Measurements from ENCODE around the gene ZNF512B. TPM values are rescaled to one million over a fixed set of nuclear protein-coding genes. Genes with fewer than 3 reads are reported as not detected.
"Not testable (repeated sequence)": the region's sequence is repeated elsewhere in the genome, so short reads cannot be mapped to it uniquely, and the experiment has no call there.

The ZNF512B gene
- total RNA-seq, 2 donors from 2014 or later, result 13.9 to 21.3 TPM

DNA sequence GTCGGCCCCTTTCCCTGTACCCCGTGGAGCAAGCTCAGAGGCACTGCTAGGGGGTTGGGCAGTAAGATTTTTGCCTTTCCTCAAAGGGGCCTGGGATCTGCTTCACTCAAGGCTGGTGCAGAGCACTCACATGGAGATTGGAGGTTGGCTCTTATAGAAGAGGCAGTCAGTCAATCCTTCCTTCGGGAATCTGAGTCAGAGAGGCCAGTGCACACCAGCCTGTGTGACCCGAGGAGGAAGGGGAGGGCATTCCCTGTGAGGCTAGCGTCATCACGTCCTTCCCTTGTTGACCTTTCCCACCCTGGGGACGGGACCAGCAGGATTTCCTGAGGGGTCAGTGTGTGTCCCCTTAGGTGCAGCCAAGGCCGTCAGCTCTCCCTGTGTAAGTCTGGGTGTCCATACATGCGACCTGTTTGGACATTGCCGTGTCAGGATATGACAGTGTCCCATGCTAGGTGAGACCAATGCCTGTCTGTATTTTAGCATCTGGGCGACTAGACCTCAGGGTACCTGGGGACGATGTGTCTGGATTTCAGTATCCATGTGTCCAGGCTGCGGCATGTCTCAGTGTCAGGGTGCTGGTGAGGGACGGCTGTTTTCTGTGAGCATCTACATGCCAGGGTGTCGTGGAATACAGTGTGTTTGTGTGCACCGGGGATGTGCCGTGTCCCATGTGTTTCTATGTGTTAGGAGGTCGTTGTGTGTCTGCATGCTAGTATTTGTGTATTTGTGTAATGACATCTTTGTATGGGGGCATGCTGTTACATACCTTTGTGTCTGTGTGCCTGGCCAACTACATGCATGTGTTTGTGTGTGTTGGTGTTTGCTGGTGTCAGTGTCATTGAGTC lies 2.8 kb upstream of the ZNF512B start:
- ATAC-seq (replicated peaks), result no peak
- Mint-ChIP-seq H3K4me1 (peaks cover 27% of the 10 kb centered on the region), H3K36me3 (ENCODE audit: low read depth) (peaks cover 38% of the 10 kb centered on the region), H3K27me3 (no peaks in the 10 kb centered on the region), H3K4me3 (no peak overlapping the region), H3K9me3 (no peaks in the 10 kb centered on the region), H3K27ac (no peak overlapping the region)

DNA sequence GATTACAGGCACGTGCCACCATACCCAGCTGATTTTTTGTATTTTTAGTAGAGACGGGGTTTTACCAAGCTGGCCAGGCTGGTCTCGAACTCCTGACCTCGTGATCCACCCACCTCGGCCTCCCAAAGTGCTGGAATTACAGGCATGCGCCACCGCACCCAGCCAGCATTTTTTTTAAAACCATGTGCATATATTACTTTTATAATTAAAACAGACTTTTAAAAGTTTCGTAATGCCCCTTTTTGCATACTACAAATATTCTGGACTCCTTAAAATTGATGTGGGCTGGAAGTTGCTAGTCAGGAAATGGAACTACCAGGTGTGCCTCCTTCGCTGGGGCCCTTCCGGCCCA lies 2.2 kb upstream of the ZNF512B start:
- peaks cover 33% of the 10 kb centered on the region for H3K36me3 Mint-ChIP-seq (ENCODE audit: low read depth)
- H3K4me1 Mint-ChIP-seq, result peaks cover 21% of the 10 kb centered on the region
- H3K9me3 Mint-ChIP-seq; H3K4me3 Mint-ChIP-seq; H3K27ac Mint-ChIP-seq; H3K27me3 Mint-ChIP-seq; ATAC-seq (replicated peaks): not testable (repeated sequence)

DNA sequence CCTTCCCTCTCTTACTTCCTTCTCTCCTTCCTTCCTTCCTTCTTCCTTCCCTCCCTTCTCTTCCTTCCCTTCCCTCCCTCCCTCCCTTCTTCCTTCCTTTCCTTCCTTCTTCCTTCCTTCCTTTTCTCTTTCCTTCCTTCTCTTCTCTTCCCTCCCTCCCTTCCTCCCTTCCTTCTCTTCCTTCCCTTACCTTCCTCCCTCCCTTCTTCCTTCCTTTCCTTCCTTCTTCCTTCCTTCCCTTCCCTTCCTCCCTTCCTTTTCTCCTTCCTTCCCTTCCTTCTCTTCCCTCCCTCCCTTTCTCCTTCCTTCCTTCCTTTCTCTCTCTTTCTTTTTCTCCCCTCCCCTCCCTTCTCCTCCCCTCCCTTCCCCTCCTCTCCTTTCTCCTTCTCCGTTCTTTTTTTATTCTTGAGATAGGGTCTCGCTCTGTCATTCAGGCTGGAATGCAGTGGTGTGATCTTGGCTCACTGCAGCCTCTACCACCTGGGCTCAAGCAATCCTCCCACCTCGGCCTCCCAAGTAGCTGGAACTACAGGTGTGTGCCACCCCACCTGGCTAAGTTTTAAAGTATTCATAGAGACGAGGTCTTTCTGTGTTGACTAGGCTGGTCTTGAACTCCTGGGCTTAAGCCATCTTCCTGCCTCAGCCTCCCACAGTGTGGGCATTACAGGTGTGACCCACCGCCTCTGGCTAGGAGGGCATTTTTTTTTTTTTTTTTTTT lies 1.1 kb upstream of the ZNF512B start:
- H3K27ac Mint-ChIP-seq, result no peak overlapping the region
- peaks cover 32% of the 10 kb centered on the region for H3K36me3 Mint-ChIP-seq (ENCODE audit: low read depth)

DNA sequence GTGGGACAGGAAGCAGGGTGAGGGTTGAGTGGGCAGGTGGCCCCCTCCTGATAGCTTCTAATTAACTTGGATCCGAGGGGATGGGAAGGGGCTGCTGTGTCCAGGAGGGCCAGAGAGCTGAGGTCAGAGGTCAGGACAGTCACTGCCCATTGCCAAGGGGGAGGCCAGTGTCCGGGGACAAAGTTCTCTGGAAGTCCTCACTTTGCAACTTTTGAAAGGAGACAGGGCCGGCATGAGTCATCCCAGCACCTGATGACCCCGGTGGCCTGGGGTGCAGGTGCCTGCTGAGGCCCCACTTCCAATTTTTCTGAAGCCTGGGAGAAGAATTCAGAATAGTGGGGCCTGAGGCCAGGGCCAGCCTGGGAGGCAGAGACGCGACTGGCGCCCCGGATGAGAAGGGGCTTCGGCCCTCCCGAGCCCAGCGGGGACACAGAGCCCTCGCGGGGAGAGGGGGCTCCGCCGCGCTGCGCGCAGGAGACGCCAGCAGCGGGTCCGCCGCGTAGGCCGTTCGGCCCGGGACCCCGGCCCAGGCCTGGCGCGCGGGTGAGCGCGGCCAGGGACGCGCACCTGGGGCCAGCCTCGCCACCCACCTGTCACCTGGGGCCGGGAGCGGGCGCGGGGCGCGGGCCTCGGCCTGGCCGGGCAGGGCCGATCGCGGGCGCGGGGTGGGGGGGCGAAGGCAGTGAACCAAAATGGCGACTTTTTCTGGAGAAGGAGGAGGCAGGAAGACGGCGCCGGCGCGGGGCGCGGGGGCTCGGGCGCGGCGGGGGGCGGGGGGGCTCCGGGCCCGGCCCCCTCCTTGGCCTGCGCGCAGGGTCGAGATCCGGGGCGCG lies 586 bp downstream of the ZNF512B start:
- Mint-ChIP-seq H3K4me3 (peak overlapping the region; percentile 81), H3K27me3 (no peaks in the 10 kb centered on the region), H3K4me1 (peaks cover 10% of the 10 kb centered on the region), H3K9me3 (no peaks in the 10 kb centered on the region), H3K36me3 (ENCODE audit: low read depth) (peaks cover 20% of the 10 kb centered on the region), H3K27ac (peak overlapping the region; percentile 89)
- peak; percentile 43 for ATAC-seq (replicated peaks)

More for the DNA sequence above, 1.1 kb upstream of the ZNF512B start:
- H3K9me3 Mint-ChIP-seq, result no peaks in the 10 kb centered on the region
- H3K27me3 Mint-ChIP-seq, result no peaks in the 10 kb centered on the region
- peak overlapping the region; percentile 40 for H3K4me3 Mint-ChIP-seq
- H3K4me1 Mint-ChIP-seq, result peaks cover 11% of the 10 kb centered on the region
- no peak for ATAC-seq (replicated peaks)

DNA sequence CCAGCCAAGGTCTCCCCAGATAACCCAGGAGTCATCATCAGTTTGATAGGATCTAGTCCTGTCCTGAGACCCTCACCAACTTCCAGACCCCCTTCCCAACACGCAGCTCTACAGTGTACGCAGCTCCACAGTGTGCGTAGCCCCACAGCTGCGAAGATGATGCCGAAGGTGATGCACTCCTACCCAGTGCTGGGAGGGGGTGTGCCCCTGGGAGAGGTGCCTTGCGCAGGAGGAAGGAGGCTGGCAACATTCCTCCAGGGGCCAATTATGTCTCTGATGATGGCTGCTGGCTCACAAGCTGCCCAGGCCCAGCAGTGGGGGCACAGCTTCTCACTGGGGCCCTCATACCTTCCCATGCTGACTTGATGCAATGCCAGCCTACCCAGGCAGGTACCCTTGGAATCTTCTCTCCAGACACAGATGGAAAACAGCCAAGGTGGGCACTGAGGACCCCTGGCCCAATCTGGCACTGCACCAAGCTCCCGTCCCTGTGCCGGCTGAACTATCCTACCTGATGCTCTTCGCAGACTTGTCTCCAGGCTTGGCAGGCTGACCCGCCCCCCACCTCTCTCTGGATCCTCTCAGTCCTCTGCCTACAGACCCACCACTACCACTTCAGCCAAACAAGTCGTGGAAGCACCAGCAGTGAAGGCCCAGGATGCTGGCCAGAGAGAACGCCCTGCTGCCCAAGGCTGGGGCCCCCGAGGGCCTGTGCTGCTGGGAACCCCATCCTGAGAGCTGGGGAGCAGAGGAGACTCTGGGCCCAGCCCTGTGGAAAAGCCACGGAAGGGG lies 1.4 kb downstream of the ZNF512B start:
- Mint-ChIP-seq H3K27me3 (no peaks in the 10 kb centered on the region), H3K4me3 (peak overlapping the region; percentile 81), H3K9me3 (no peaks in the 10 kb centered on the region), H3K4me1 (peaks cover 2% of the 10 kb centered on the region), H3K36me3 (ENCODE audit: low read depth) (peaks cover 12% of the 10 kb centered on the region), H3K27ac (peak overlapping the region; percentile 89)
- ATAC-seq (replicated peaks), result no peak

DNA sequence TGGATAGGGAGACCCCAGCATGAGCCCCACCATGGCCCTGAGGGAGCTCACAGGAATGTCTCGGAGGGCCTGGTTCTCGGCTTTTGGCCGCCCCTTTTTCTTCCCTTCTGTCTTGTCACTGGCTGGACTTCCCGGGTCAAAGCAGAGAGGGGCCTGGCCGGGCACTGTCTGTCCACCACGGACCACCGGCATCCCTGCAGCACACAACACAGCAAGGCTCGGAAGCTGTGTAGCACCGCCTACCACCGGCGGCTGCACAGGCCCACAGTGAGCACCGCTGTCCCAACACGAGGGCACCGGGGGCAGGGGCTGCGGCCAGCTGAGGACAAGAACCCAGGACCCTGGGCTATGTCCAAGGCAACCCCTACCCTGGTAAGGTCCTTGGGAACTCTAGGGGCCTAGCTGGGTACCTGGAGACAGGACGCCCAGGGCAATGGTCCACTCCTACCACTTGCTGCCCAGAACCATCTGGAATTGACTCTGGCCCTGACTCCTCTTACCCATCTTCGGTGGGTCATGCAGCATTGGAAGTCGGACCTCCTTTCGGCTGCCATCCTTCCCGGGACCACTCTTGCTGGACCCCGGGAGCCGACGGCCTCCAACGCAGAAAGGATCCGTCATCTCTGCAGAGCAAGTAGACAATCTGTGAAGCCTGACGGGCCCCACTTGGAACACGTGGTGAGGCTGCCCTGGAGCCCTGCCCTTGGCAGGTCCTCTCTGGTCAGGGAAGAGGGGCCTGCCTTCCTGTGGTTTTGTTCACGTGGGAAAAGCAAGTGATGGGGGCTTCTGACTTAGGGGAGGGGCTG lies 2.2 kb downstream of the ZNF512B start:
- Mint-ChIP-seq H3K27ac (no peak overlapping the region), H3K27me3 (no peaks in the 10 kb centered on the region), H3K4me3 (peak overlapping the region; percentile 81), H3K36me3 (ENCODE audit: low read depth) (peaks cover 10% of the 10 kb centered on the region), H3K4me1 (no peaks in the 10 kb centered on the region), H3K9me3 (no peaks in the 10 kb centered on the region)
- ATAC-seq (replicated peaks), result no peak

DNA sequence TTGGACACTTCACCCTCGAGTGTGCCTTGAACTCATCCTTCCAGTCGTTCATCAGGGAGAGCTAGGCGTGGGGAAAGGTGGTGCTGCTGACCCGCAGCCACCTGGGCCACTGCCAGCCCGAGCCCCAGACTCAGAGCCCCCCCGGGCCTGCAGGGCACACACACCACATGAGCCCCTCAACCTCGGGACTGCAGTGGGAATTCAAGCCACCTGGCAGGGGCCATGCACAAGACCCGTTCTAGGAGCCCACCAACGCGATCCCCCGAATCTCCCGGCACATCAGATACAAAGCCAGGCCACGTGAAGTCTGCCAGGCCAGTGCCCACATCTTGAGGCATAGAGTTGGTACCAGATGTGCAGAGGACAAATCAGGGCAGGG lies 2.8 kb downstream of the ZNF512B start:
- Mint-ChIP-seq H3K9me3 (no peaks in the 10 kb centered on the region), H3K4me3 (no peak overlapping the region), H3K36me3 (ENCODE audit: low read depth) (peaks cover 10% of the 10 kb centered on the region), H3K4me1 (no peaks in the 10 kb centered on the region), H3K27ac (no peak overlapping the region), H3K27me3 (no peaks in the 10 kb centered on the region)
- ATAC-seq (replicated peaks), result no peak

DNA sequence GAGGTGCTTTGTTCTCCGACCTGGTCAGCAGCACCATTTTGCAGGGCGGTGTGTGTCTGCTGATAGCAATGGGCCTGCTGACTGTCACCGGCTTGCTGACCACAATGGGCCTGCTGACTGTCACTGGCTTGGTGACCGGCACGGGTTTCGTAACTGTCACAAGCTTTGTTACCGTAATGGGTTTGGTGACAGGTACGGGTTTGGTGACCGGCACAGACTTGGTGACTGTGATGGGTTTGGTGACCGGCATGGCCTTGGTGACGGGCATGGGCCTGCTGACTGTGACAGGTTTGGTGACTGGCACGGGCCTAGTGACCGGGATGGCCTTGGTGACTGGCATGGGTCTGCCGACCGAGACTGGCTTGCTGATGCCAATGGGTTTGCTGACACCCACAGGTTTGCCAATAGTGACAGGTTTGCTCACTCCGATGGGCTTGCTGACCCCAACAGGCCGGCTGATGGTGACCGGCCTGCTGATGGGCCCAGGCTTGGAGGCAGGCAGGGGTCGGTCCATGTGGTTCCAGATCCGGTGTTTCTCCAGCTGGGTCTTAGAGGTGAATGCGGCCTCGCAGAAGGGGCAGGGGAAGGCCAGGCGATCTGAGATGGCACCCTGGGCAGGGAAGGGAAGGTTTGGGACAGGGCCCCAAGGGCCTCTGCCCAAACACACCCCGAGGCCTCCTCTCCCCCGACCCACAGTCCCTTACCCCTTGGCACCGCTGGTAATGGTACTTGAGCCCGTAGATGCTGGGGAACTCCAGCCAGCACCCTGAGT lies 3.4 kb downstream of the ZNF512B start:
- no peaks in the 10 kb centered on the region for H3K4me1 Mint-ChIP-seq
- no peaks in the 10 kb centered on the region for H3K27me3 Mint-ChIP-seq
- peaks cover 10% of the 10 kb centered on the region for H3K36me3 Mint-ChIP-seq (ENCODE audit: low read depth)
- no peak for ATAC-seq (replicated peaks)
- no peak overlapping the region for H3K4me3 Mint-ChIP-seq
- no peaks in the 10 kb centered on the region for H3K9me3 Mint-ChIP-seq
- no peak overlapping the region for H3K27ac Mint-ChIP-seq

DNA sequence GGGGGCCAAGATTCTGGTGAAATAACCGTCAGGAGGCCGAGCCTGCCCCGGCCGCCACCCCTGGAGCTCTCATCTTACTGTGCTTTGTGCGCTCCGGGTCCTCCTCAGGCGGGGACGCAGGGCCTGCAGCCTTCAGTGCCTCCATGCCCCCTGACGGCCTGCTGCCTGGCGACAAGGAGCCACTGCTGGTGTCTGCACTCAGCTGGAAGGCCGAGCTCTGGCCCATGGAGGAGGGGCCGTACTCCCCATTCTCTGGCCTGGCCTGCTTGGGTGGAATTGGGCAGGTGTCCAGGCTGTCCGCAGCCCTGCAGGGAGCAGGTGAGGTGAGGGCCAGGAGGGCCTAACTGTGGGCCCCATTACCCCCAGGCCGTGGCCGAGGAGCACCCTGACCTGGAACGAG lies 5.3 kb downstream of the ZNF512B start:
- Mint-ChIP-seq H3K36me3 (ENCODE audit: low read depth) (peaks cover 10% of the 10 kb centered on the region), H3K27ac (no peak overlapping the region), H3K9me3 (no peaks in the 10 kb centered on the region), H3K4me3 (no peak overlapping the region), H3K27me3 (no peaks in the 10 kb centered on the region), H3K4me1 (no peaks in the 10 kb centered on the region)
- ATAC-seq (replicated peaks), result no peak

DNA sequence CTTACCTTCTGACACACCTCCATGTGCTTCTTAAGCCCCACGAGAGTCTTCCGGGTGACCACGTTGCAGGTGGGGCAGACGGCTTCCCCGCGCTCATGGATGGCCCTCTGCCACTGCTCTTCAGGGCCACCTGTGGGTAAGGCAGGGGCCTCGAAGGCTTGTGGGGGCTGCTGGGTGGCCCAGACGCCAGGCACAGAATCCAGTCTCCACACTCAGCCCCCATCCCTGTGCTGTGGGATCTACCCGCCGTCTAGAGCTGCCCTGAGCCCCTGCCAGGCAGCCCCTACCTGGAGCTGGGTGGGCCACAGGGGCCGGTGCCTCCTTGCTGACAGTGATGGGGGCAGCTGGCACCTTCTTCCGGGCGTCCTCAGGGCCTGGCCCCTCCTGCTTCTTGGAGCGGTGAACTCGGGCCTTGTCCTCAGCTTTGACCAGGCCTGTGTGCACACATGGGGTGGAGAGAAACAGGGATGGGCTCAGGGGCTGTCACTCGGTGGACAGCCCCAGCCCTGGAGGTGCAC lies 5.9 kb downstream of the ZNF512B start:
- no peaks in the 10 kb centered on the region for H3K27me3 Mint-ChIP-seq

DNA sequence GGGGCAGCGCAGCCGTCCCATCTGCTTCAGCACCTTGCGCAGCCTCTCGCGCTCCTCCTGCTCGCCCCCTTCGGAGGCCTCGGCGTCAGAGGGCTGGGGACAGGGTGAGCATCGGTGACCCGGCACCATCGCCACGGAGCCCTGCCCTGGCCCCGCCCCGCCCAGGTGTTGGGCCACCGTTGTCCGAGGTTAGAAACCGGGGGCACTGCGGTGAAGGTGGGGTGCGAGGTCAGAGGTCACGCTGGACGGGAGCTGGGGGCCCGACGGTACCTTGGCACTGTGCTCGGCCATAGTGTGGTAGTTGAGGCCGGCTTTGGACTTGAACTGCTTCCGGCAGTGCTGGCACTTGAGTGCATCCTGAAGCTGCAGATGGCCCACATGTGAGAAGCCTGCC lies 6.4 kb downstream of the ZNF512B start:
- H3K9me3 Mint-ChIP-seq, result no peaks in the 10 kb centered on the region
- H3K4me3 Mint-ChIP-seq, result no peak overlapping the region
- H3K4me1 Mint-ChIP-seq, result no peaks in the 10 kb centered on the region
- H3K27me3 Mint-ChIP-seq, result no peaks in the 10 kb centered on the region
- no peak overlapping the region for H3K27ac Mint-ChIP-seq
- ATAC-seq (replicated peaks), result no peak
- H3K36me3 Mint-ChIP-seq (ENCODE audit: low read depth), result peaks cover 10% of the 10 kb centered on the region

More for the DNA sequence above, 5.9 kb downstream of the ZNF512B start:
- no peak overlapping the region for H3K27ac Mint-ChIP-seq
- no peak for ATAC-seq (replicated peaks)
- no peak overlapping the region for H3K4me3 Mint-ChIP-seq
- peaks cover 10% of the 10 kb centered on the region for H3K36me3 Mint-ChIP-seq (ENCODE audit: low read depth)
- H3K9me3 Mint-ChIP-seq, result no peaks in the 10 kb centered on the region
- no peaks in the 10 kb centered on the region for H3K4me1 Mint-ChIP-seq

DNA sequence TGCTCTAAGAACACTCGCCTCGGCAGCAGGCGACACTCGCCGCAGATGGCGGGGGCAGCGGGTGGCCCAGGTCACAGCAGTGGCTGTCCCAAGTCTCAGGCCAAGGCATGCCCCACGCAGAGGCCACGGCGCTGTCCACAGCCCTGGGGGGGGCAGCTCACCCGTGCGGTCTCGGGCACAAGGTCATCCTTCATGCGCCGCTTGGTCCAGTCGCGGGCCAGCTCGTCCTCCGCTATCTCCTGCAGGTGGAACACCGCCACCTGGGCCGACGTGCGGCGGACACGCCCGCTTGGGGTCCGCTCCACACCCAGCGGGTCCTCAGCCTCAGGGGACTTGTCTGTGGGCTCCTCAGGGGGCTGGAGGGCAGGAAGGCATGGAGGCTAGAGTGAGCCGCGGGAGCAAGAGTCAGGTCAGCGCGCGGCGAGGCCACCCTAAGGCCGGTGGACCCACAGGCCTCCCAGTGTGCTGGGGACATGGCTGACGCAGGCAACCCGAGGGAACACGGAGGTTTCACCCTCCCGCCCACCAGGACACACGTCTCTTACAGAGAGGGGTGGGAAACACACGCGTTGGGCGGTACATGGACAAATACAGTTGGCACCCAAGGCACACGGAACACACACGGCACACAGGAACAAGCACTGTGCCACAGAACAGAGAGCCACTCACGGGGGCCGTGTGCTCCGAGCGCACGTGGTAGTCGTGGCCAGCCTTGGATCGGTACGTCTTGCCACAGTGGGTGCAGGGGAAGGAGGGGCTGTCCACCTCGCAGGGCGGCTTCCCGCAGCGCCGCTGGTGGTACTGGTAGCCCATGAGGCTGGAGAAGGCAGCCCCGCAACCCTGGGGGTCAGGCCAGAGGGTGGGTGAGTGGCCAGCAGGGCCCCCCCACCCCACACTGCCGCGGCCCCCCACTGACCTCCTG lies 7.0 kb downstream of the ZNF512B start:
- H3K9me3 Mint-ChIP-seq, result no peaks in the 10 kb centered on the region
- H3K36me3 Mint-ChIP-seq (ENCODE audit: low read depth), result peaks cover 10% of the 10 kb centered on the region
- no peak overlapping the region for H3K4me3 Mint-ChIP-seq
- H3K27ac Mint-ChIP-seq, result no peak overlapping the region
- H3K4me1 Mint-ChIP-seq, result no peaks in the 10 kb centered on the region
- no peak for ATAC-seq (replicated peaks)
- no peaks in the 10 kb centered on the region for H3K27me3 Mint-ChIP-seq
